K562 (cell line): Measurements from ENCODE around the gene MEF2D. TPM values are rescaled to one million over a fixed set of nuclear protein-coding genes. Genes with fewer than 3 reads are reported as not detected.
A peak's percentile ranks its signal among the peaks of the same experiment; 100 is the strongest.

Experiments
- GMEB1 ChIP-seq: fragments of 250-450 bp; sonication (Bioruptor Pico); IDR thresholded peaks from 2 replicates; pipeline ENCODE4 v1.4.0; 2020; ENCODE audit warnings: mild to moderate bottlenecking
- KLF10 ChIP-seq: fragments of 250-450 bp; sonication (Bioruptor Pico); IDR thresholded peaks from 2 replicates; pipeline ENCODE4 v1.6.1; 2021; ENCODE audit warnings: matching md5 sums
- NR2C1 ChIP-seq, 2 experiments: fragments of 450-650 bp; IDR thresholded peaks; 2 replicates each; pipeline ENCODE4 v1.6.1; 2017; ENCODE audit warnings: mild to moderate bottlenecking in 2 of 2, antibody characterized with exemption in 1 of 2, inconsistent platforms in 1 of 2, missing compliant biosample characterization in 1 of 2, missing genetic modification characterization in 1 of 2
- SMC3 ChIP-seq: conservative IDR thresholded peaks from 2 replicates; pipeline ENCODE4 v1.6.1; 2011; ENCODE audit warnings: low read depth, low read length, improper control_type of control experiment; ENCODE audit not compliant: insufficient read depth
- TBL1XR1 ChIP-seq, 2 experiments: IDR thresholded peaks; 2 replicates each; pipeline ENCODE4 v1.6.1; 2012; ENCODE audit warnings: improper control_type of control experiment in 2 of 2, low read length in 2 of 2, mild to moderate bottlenecking in 1 of 2
- ZKSCAN3 ChIP-seq: fragments of 250-450 bp; sonication (Bioruptor Pico); IDR thresholded peaks from 2 replicates; pipeline ENCODE4 v1.4.0; 2020
- polyA plus RNA-seq, 8 experiments: library from polyadenylated mRNA; depleted of rRNA in 4 of 8; stranded (reverse) in 5 of 8; unstranded in 3 of 8; fragments of >200 nt; fragmentation: Nextera tagmentation in 2 of 8; fragmentation: Illumina TruSeq in 1 of 8; extraction: Ambion mirVana in 2 of 8; extraction: Trizol in 1 of 8; gene quantifications; 2 replicates each; pipeline versions ENCODE4 v1.2.1 to v1.2.3, GENCODE V29; 2011 to 2014; ENCODE audit warnings: inconsistent platforms in 1 of 8, missing spikeins in 1 of 8
- total RNA-seq, 7 experiments: library from RNA; depleted of rRNA in 6 of 7; stranded (reverse); fragments of >200 nt in 6 of 7; fragmentation: Illumina TruSeq in 2 of 7; extraction: Trizol in 2 of 7; gene quantifications; 2 replicates each; pipeline versions ENCODE4 v1.2.1 to v1.2.3, GENCODE V29; 2011 to 2021; ENCODE audit warnings: low replicate concordance in 1 of 7
- TF ChIP-seq, protein P1 (sequence below): fragments of 450-650 bp; IDR thresholded peaks from 2 replicates; pipeline ENCODE4 v1.6.1; 2016; ENCODE audit warnings: low read depth
- TF ChIP-seq, protein P2 (sequence below): IDR thresholded peaks from 2 replicates; pipeline ENCODE4 v1.6.1; 2011; ENCODE audit warnings: borderline replicate concordance, low read depth, mild to moderate bottlenecking, moderate library complexity, low read length; ENCODE audit not compliant: insufficient read depth, poor library complexity, severe bottlenecking

The MEF2D gene
- total and polyA plus RNA-seq, 9 of the 15 experiments (the other 6 are each of a cell fraction or from before 2014, with no cell fraction given): 0.10 to 19.5 (median 2.6) TPM

- no peak for TF ChIP-seq KLF10 (CRISPR knock-in tag)
- TF ChIP-seq GMEB1: no peak
- TF ChIP-seq ZKSCAN3: no peak
- no peak for TF ChIP-seq TBL1XR1 (IDR thresholded peaks at IDR 0.05; ENCODE audit: low read length in 2 of 2)
- TF ChIP-seq, protein P1, sequence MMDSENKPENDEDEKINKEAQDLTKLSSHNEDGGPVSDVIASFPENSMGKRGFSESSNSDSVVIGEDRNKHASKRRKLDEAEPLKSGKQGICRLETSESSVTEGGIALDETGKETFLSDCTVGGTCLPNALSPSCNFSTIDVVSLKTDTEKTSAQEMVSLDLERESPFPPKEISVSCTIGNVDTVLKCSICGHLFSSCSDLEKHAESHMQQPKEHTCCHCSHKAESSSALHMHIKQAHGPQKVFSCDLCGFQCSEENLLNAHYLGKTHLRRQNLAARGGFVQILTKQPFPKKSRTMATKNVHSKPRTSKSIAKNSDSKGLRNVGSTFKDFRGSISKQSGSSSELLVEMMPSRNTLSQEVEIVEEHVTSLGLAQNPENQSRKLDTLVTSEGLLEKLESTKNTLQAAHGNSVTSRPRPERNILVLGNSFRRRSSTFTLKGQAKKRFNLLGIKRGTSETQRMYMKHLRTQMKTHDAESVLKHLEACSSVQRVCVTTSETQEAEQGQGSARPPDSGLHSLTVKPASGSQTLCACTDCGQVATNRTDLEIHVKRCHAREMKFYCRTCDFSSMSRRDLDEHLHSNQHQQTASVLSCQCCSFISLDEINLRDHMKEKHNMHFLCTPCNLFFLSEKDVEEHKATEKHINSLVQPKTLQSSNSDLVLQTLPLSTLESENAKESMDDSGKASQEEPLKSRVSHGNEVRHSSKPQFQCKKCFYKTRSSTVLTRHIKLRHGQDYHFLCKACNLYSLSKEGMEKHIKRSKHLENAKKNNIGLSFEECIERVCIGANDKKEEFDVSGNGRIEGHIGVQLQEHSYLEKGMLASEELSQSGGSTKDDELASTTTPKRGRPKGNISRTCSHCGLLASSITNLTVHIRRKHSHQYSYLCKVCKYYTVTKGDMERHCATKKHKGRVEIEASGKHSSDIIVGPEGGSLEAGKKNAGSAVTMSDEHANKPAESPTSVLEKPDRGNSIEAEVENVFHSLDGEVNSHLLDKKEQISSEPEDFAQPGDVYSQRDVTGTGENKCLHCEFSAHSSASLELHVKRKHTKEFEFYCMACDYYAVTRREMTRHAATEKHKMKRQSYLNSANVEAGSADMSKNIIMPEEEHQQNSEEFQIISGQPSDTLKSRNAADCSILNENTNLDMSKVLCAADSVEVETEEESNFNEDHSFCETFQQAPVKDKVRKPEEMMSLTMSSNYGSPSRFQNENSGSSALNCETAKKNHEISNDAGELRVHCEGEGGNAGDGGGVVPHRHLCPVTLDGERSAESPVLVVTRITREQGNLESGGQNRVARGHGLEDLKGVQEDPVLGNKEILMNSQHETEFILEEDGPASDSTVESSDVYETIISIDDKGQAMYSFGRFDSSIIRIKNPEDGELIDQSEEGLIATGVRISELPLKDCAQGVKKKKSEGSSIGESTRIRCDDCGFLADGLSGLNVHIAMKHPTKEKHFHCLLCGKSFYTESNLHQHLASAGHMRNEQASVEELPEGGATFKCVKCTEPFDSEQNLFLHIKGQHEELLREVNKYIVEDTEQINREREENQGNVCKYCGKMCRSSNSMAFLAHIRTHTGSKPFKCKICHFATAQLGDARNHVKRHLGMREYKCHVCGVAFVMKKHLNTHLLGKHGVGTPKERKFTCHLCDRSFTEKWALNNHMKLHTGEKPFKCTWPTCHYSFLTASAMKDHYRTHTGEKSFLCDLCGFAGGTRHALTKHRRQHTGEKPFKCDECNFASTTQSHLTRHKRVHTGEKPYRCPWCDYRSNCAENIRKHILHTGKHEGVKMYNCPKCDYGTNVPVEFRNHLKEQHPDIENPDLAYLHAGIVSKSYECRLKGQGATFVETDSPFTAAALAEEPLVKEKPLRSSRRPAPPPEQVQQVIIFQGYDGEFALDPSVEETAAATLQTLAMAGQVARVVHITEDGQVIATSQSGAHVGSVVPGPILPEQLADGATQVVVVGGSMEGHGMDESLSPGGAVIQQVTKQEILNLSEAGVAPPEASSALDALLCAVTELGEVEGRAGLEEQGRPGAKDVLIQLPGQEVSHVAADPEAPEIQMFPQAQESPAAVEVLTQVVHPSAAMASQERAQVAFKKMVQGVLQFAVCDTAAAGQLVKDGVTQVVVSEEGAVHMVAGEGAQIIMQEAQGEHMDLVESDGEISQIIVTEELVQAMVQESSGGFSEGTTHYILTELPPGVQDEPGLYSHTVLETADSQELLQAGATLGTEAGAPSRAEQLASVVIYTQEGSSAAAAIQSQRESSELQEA: no peak
- no peak for TF ChIP-seq SMC3
- no peak for TF ChIP-seq NR2C1 (IDR thresholded peaks at IDR 0.05)
- no peak for TF ChIP-seq NR2C1 (tag; IDR thresholded peaks at IDR 0.05)
- TF ChIP-seq, protein P2, sequence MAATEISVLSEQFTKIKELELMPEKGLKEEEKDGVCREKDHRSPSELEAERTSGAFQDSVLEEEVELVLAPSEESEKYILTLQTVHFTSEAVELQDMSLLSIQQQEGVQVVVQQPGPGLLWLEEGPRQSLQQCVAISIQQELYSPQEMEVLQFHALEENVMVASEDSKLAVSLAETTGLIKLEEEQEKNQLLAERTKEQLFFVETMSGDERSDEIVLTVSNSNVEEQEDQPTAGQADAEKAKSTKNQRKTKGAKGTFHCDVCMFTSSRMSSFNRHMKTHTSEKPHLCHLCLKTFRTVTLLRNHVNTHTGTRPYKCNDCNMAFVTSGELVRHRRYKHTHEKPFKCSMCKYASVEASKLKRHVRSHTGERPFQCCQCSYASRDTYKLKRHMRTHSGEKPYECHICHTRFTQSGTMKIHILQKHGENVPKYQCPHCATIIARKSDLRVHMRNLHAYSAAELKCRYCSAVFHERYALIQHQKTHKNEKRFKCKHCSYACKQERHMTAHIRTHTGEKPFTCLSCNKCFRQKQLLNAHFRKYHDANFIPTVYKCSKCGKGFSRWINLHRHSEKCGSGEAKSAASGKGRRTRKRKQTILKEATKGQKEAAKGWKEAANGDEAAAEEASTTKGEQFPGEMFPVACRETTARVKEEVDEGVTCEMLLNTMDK: peak; percentile 77
These were observed 34.7 kb downstream of the MEF2D start (continued) for GRCh38 chr1:156465747-156466365.
